Smooth muscle cell (in vitro differentiated cells): ENCODE measurements around the gene UNC5C. TPM values are rescaled to one million over a fixed set of nuclear protein-coding genes. Genes with fewer than 3 reads are reported as not detected.
"Not testable (repeated sequence)": the region's sequence is repeated elsewhere in the genome, so short reads cannot be mapped to it uniquely, and the experiment has no call there.

Experiments used
- DNase-seq: peaks from one replicate; lab custom pipeline; 2025; ENCODE audit not compliant: unreplicated experiment; lab: John Stamatoyannopoulos, UW
- H2AFZ ChIP-seq: fragments of 200-600 bp; sonication (generic); 2 replicates; pipeline ENCODE4 v1.6.0; 2016; ENCODE audit warnings: antibody characterized with exemption, low read depth, mild to moderate bottlenecking
- H3F3A ChIP-seq: fragments of 200-600 bp; sonication (generic); 2 replicates; pipeline ENCODE4 v1.6.0; 2017; ENCODE audit warnings: antibody characterized with exemption, low read depth
- H3K27ac ChIP-seq: fragments of 200-600 bp; sonication (generic); 2 replicates; pipeline ENCODE4 v1.5.1; 2016; ENCODE audit warnings: low read depth, mild to moderate bottlenecking
- H3K27me3 ChIP-seq: fragments of 200-600 bp; sonication (generic); 2 replicates; pipeline ENCODE4 v1.6.1; 2016; ENCODE audit warnings: low read depth, mild to moderate bottlenecking
- H3K36me3 ChIP-seq: fragments of 200-600 bp; sonication (generic); 2 replicates; pipeline ENCODE4 v1.5.1; 2016; ENCODE audit warnings: low read depth
- H3K4me1 ChIP-seq: fragments of 200-600 bp; sonication (generic); 2 replicates; pipeline ENCODE4 v1.5.1; 2016; ENCODE audit warnings: low read depth
- H3K4me2 ChIP-seq: fragments of 200-600 bp; sonication (generic); 2 replicates; pipeline ENCODE4 v1.6.0; 2016; ENCODE audit warnings: mild to moderate bottlenecking
- H3K4me3 ChIP-seq: fragments of 200-600 bp; sonication (generic); 2 replicates; pipeline ENCODE4 v1.5.1; 2016; ENCODE audit warnings: mild to moderate bottlenecking
- H3K79me2 ChIP-seq: fragments of 200-600 bp; sonication (generic); 2 replicates; pipeline ENCODE4 v1.6.0; 2016; ENCODE audit warnings: low read depth, mild to moderate bottlenecking
- H3K9ac ChIP-seq: fragments of 200-600 bp; sonication (generic); 2 replicates; pipeline ENCODE4 v1.6.0; 2016; ENCODE audit warnings: low read depth
- H3K9me3 ChIP-seq: fragments of 200-600 bp; sonication (generic); replicated peaks from 2 replicates; pipeline ENCODE4 v1.5.1; 2016; ENCODE audit warnings: low read depth
- H4K20me1 ChIP-seq: fragments of 200-600 bp; sonication (generic); 2 replicates; pipeline ENCODE4 v1.6.0; 2016; ENCODE audit warnings: low read depth
- WGBS: methylation state at CpG from one replicate; pipeline ENCODE4 v1.1.7; 2016; ENCODE audit warnings: low lambda C conversion rate; 5-methylcytosine and 5-hydroxymethylcytosine counted together
- polyA plus RNA-seq: library from polyadenylated mRNA; unstranded; fragments of >200 nt; fragmentation: Nextera tagmentation; extraction: Ambion mirVana; gene quantifications from 2 replicates; pipeline ENCODE4 v1.2.1, GENCODE V29; 2016
- total RNA-seq: library from RNA; depleted of rRNA; stranded (reverse); fragments of >200 nt; gene quantifications from 2 replicates; pipeline ENCODE4 v1.2.3, GENCODE V29; 2014
- TF ChIP-seq, protein P1 (sequence below): fragments of 200-600 bp; sonication (generic); IDR thresholded peaks from 2 replicates; pipeline ENCODE4 v1.5.1; 2017; ENCODE audit warnings: borderline replicate concordance, mild to moderate bottlenecking, antibody characterized with exemption; ENCODE audit not compliant: insufficient read depth, poor library complexity, severe bottlenecking

The UNC5C gene
- total and polyA plus RNA-seq, 2 experiments from 2014 or later, result 2.0 to 15.6 TPM

DNA sequence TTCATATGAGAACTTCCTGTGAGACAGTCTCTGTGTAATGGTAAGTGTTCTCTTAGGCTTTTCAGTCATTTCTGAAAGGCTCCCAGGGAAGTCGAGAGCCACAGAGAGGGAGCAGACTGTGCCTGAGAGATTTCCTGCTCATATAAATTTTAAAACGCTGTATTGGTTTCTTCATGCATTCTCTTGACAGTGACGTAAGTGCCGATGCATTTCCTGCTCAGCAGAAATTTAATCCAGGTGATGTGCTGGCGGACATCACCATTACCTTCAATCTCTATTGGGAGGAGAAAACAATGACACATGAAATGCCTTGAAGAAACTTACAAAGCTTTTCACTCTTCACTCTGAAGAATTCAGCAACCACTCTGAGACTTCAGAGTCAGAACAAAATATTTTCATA, 407.4 kb downstream of the UNC5C start:
- no peak overlapping the region for H3K9ac ChIP-seq
- WGBS, result 91% methylated on average over 5 of the region's 5 CpGs
- H3K9me3 ChIP-seq, result no peaks in the 10 kb centered on the region
- no peak overlapping the region for H3K27ac ChIP-seq
- H3K27me3 ChIP-seq, result no peaks in the 10 kb centered on the region
- H4K20me1 ChIP-seq, result no peaks in the 10 kb centered on the region
- H2AFZ ChIP-seq, result no peak overlapping the region
- no peaks in the 10 kb centered on the region for H3K36me3 ChIP-seq
- no peaks in the 10 kb centered on the region for H3K79me2 ChIP-seq
- H3F3A ChIP-seq, result no peaks in the 10 kb centered on the region
- H3K4me1 ChIP-seq, result no peaks in the 10 kb centered on the region
- no peak overlapping the region for H3K4me3 ChIP-seq
- TF ChIP-seq, protein P1, sequence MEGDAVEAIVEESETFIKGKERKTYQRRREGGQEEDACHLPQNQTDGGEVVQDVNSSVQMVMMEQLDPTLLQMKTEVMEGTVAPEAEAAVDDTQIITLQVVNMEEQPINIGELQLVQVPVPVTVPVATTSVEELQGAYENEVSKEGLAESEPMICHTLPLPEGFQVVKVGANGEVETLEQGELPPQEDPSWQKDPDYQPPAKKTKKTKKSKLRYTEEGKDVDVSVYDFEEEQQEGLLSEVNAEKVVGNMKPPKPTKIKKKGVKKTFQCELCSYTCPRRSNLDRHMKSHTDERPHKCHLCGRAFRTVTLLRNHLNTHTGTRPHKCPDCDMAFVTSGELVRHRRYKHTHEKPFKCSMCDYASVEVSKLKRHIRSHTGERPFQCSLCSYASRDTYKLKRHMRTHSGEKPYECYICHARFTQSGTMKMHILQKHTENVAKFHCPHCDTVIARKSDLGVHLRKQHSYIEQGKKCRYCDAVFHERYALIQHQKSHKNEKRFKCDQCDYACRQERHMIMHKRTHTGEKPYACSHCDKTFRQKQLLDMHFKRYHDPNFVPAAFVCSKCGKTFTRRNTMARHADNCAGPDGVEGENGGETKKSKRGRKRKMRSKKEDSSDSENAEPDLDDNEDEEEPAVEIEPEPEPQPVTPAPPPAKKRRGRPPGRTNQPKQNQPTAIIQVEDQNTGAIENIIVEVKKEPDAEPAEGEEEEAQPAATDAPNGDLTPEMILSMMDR, result no peak
- no peak for DNase-seq
- no peak overlapping the region for H3K4me2 ChIP-seq

GRCh38 chr4:95139424-95139823, 409.3 kb downstream of the UNC5C start:
- not testable (repeated sequence) for H3K9me3 ChIP-seq, H3K4me3 ChIP-seq, H3K27me3 ChIP-seq, H4K20me1 ChIP-seq, H2AFZ ChIP-seq, H3F3A ChIP-seq, H3K79me2 ChIP-seq, H3K4me2 ChIP-seq, H3K27ac ChIP-seq, H3K36me3 ChIP-seq, H3K9ac ChIP-seq, H3K4me1 ChIP-seq, DNase-seq
- 97% methylated on average over 14 of the region's 14 CpGs for WGBS

DNA sequence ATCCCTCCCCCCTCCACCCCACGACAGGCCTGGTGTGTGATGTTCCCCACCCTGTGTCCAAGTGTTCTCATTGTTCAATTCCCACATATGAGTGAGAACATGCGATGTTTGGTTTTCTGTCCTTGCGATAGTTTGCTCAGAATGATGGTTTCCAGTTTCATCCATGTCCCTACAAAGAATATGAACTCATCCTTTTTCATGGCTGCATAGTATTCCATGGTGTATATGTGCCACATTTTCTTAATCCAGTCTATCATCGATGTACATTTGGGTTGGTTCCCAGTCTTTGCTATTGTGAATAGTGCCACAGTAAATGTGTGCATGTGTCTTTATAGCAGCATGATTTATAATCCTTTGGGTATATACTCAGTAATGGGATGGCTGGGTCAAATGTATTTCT, 414.8 kb downstream of the UNC5C start:
- not testable (repeated sequence) for H3K4me3 ChIP-seq, H3K27ac ChIP-seq, DNase-seq, H2AFZ ChIP-seq, H3K4me1 ChIP-seq, H3K79me2 ChIP-seq, H3K9me3 ChIP-seq, H3K36me3 ChIP-seq, H3K9ac ChIP-seq, H4K20me1 ChIP-seq, H3K4me2 ChIP-seq, H3K27me3 ChIP-seq, H3F3A ChIP-seq
- 91% methylated on average over 4 of the region's 4 CpGs for WGBS

- H3K27ac ChIP-seq, result peak overlapping the region; percentile 99
- peak overlapping the region; percentile 83 for H3K9ac ChIP-seq
- peak overlapping the region; percentile 25 for H3K4me3 ChIP-seq
Observed at GRCh38 chr4:95129821-95130311, 418.9 kb downstream of the UNC5C start.

More at GRCh38 chr4:95129821-95130311, 418.9 kb downstream of the UNC5C start:
- Histone ChIP-seq H3K79me2 (no peaks in the 10 kb centered on the region), H3F3A (peaks cover 10% of the 10 kb centered on the region), H3K9me3 (no peaks in the 10 kb centered on the region), H3K4me1 (peaks cover 11% of the 10 kb centered on the region), H4K20me1 (no peaks in the 10 kb centered on the region), H3K27me3 (no peaks in the 10 kb centered on the region), H2AFZ (peak overlapping the region; percentile 63), H3K36me3 (no peaks in the 10 kb centered on the region), H3K4me2 (peak overlapping the region; percentile 82)
- WGBS, result 23% methylated on average over 7 of the region's 7 CpGs
- DNase-seq, result no peak
- TF ChIP-seq, protein P1, result no peak
